IMR-90 (cell line): ENCODE measurements around the gene ALLC.

Experiments used
- CHD1 ChIP-seq: IDR thresholded peaks from 2 replicates; pipeline ENCODE4 v1.6.1; 2012; ENCODE audit warnings: low read depth, low read length, improper control_type of control experiment
- CTCF ChIP-seq: conservative IDR thresholded peaks from 2 replicates; pipeline ENCODE4 v1.5.1; 2012; ENCODE audit warnings: mild to moderate bottlenecking, low read depth, low read length, improper control_type of control experiment
- MXI1 ChIP-seq: IDR thresholded peaks from 2 replicates; pipeline ENCODE4 v1.6.1; 2012; ENCODE audit warnings: low read depth, mild to moderate bottlenecking, low read length, moderate library complexity, borderline replicate concordance
- NFE2L2 ChIP-seq: fragments of 150-350 bp; IDR thresholded peaks from 2 replicates; pipeline ENCODE4 v1.6.1; 2016; ENCODE audit warnings: low read depth, mild to moderate bottlenecking, low read length
- POLR2A ChIP-seq: IDR thresholded peaks from 2 replicates; pipeline ENCODE4 v1.6.1; 2012; ENCODE audit warnings: mild to moderate bottlenecking, low read depth, low read length
- RCOR1 ChIP-seq: IDR thresholded peaks from 2 replicates; pipeline ENCODE4 v1.6.1; 2012; ENCODE audit warnings: mild to moderate bottlenecking, low read length, improper control_type of control experiment; ENCODE audit not compliant: insufficient replicate concordance

DNA sequence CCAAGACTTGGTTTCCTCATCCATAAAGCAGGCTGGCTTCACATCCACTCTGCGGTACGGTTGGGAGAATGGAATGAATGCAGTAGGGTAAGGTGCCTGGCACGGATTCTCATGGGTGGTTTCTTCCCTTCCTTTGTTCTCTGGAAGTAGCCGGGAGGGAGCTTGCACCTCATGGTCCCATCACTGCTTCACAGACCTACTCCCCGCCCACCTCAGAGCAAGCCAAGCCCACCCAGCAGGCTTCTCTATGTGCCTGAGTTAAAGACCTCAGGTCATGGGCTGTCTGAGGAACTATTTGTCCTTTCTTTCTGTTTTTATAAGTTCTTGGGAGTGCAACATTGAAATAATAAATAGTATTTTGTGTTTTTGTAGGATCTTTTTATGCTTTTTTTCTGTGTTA is 48.9 kb downstream of the ALLC start:
- no peak for TF ChIP-seq CTCF
- TF ChIP-seq NFE2L2 = no peak
- TF ChIP-seq POLR2A = no peak
- no peak for TF ChIP-seq CHD1
- TF ChIP-seq RCOR1 = no peak
- TF ChIP-seq MXI1 = no peak
